DMS53 treated with DMSO at 0.1 percent for 48 hours (cell line): ENCODE measurements around the gene RGS13.

Experiments used
- DNase-seq: peaks from one replicate; lab custom pipeline; 2025; ENCODE audit not compliant: unreplicated experiment; lab: John Stamatoyannopoulos, UW

The RGS13 gene

DNA sequence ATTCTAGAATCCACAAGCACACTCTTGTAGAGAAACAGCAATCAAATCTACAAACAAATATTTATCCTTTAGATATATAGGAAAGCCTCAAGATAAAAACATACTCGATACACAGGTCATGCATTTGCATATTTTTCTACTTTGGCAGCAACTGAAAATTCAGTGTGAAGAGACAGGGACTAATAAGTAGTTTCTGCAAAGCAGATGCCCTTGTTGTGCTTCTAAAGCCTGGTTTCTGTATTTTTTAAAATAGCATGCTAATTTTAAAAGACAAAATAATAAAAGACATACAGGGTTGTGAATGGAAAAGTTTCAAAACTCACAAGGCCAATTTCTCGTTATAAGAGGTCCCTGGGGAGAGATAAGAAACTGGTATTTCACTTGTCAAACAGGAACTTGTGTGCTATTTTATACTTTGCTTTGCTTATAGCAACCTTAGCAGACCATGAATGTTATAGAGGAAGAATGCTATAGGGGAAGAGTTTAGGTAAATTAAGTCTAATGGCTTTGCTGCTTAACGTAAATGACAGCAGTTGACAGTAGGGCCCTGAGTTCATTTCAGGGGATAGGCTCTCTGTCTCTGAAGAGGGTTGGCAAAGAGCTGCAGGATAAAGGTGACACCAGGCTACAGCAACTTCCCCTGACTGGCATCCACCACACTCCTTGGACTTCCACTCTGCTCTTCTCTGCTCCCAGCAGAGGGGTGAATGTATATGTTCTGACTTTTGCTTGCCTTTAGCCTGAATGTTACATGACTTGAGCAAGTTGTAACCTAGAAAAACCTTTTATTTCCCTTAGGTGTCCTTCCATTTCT lies 9.4 kb upstream of the RGS13 start:
- no peak for DNase-seq

DNA sequence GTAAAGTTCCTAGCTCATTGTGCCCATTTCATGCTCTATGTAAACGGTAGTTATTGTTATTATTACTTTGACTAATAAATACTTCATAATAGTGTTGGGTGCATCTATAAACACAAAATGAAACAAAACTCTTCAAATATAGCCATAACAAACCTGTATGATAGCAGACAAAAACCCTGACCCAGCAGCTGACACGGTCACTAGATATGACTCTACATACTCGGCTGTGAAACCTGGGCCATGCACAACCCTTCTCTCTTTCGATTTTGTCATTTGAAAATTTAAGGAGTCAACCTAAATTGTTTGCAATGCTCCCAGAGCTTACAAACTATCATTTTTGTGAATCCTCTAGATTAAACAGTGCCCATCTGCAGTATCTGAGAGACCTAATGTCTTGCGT lies 8.0 kb upstream of the RGS13 start:
- DNase-seq: no peak

DNA sequence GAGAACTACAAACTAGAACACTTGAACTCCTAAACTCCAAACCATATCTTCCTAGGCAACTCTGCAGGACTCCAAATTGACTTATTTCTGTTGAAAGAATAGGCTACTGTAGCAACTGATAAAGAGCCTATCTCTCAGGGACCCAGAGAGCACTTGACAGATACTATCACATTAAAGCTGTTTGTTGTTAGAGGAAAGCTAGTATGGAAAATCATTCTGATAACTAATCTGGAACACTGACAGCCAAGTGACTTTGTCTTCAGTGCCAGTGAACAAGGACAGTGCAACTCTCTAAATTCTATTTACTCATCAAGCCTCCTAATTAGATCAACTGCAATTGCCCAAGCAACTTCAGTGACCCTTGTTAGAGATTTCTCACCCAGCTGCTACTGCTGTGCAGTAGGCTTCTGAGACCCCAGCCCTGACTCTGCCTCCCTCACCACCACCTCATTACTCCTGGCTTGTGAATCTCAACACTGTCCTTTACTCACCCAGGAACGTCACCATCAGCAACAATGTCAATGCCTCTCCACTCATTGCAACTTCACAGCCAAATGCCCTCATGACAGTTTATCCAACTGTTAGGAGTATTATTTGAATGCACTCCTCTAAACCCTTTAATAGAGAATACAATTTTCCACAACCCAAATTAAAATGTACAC lies 7.4 kb upstream of the RGS13 start:
- no peak for DNase-seq

DNA sequence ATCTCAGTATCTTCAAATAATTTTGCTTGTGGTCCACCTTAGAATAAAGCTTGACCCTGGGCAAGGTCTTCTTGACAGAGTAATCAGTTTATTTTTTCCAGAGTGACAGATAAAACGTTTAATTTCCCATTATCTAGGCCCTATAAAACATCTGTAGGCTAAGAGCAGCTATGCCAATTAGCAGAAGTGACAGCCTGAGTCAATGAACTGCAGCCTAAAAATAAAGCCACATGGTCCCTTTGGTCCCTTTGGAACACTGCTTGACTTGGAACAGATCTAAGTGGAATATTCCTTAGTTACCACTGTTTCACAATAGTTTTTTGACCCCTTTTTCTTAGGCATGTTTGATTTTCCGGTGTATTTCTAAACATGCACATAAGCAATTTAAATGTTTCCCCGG lies 6.3 kb upstream of the RGS13 start:
- no peak for DNase-seq

DNA sequence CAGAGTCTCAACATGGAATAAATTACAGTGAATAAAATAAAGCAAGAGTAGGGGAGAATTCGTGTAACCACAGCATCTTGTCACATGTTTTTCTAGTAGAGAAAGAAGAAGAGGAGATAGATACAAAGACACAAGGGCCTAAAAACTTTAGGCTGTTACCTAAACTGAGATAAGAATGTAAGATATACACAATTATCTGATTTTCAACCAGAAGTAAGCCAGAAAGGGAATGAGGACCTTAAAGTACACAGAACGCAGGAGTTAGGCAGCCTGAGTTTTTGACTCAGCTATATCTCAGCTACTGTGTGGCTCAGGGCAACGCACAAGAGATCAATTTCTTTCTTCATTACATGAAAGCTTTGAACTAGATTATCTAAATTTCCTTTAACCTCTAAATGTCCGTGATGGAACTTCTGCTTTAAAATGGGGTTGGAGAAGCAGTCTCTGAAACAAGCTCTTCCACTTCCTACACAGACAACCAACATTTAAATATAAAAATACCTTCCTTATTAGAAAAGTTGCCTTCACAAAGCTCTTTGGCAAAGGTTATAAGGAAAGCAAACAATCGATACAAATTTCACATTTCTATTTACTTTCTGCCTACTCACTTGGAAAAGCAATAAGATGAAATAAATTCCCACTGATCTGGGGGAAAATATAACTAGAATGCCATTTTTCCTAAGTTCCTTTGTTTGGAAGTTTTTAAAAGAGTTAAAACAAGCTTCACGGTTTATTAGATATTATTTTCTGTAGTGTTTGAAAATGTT lies 5.2 kb upstream of the RGS13 start:
- no peak for DNase-seq

DNA sequence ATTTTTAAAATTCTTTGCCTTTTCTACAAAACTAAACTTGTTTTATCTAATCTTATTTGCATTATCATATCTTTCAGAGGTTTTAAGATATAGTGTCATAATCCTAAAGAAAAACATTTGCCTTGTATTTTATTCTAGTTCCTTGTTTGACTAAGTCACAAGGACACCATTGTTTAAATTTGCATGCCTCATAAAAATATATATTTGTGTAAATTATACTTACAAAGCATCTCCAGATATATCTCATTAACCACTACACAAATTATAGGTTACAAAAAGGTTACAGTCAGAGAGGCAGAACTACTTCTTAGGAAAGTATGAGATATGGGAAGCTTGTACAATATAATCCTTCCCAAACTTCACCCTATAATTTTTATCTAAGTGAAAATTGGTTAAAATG lies 4.2 kb upstream of the RGS13 start:
- DNase-seq: no peak

DNA sequence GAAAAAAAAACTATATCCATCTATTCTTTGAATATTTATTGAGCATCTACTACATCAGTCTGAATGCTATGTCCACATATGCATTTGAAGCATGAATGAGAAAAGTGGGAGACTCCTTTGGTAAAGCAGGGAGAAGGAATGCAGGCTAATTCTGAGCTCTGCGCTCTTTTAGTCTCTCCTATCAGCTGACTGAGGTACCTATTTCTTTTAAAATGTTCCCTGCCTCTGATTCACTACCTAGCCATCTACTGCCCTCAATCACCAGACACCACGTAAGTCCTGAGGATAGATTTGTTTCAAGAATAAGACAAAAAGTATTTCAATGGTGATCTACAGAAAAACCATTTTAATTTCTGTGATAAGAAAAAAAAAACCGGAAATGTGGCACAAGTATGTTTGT lies 3.8 kb upstream of the RGS13 start:
- no peak for DNase-seq

DNA sequence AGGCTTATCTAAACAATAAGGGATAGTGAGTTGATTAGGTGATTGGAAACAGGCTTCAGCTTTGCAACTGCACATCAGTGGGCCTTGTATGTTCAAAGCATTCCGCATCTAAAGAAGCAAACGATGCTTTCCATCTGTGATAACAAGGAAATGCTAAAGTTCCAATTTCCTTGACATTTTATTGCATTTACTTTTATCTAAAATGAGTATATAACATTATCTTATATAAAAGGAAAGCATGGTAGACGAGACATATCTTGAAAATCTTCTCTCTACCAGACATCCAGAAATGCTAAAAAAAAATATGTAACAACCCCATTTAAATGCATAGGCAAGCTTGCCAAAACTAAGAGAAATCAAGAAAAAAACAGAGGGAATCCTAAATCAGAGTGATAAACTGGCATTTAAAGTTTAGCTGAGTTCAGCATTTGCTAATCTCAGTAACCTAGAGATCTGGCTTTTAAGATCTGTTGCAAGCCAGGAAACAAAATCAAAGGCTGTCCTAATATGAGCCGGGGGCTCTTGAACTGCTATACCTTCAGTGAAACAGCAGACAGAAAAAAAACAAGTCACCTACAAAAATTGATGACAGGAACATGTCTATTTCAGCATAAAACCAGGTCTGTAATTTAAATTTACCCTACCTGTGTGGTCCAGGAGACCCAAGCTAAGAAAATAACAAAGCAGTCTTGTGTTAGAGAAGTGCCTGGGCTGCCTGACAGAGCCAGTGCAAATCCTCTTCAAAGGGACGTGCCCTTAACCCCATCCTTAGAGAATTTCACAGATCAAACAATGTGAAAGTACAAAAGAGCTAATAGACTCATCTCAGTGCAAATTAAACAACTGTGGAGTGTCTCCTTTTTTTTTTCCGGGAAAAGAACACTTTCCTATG lies 3.1 kb upstream of the RGS13 start:
- no peak for DNase-seq

DNA sequence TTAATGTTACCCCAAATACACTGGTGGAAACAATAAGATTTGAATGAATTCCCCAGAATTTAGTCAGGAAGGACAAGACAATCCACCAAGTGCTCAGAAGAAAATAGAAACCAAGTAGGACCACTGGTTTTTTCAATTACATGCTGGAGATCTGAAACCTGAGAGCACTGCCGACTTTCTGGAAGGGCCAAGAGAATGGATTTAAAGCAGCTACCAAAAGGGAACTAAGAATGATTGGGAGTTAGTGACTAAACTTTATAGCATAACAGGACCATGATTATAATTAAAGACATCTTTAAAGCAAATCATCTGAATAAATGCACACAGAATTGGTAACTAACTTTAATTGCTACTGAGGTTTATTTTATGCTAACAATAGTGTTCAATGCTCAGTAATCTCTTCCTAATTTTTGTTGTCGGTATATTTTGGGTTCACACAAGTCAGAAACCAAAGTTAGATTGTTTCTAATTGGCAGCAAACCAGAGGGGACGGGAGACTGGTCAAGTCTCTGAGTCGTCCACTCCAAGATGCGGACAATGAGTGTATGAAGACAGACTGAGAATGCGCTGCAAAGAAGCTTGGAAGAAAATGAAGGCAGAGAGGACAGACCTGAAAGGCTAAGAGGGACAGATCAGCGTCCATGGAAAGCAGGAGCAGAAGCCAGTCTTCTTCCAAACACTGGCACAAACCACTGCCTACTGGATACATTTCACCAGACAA lies 2.3 kb upstream of the RGS13 start:
- DNase-seq: no peak

DNA sequence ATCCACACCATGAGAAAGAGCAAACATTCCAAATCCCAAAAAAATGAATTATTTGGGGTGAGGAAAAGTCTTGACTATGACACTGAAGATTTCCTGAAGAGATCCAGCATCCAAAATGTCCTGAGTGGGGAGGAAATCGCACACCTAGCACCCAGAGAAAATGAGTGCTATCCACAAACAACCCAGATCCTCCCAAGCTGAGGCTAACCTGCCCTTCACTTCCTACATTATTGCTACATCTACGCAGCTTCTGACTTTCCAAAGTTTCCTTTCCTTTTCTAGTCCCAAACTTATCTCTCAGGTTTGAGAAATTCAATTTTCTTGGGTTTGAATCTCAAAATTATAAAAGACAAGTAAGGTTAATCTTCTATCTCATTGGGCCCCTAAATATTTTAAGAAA lies 906 bp upstream of the RGS13 start:
- no peak for DNase-seq

DNA sequence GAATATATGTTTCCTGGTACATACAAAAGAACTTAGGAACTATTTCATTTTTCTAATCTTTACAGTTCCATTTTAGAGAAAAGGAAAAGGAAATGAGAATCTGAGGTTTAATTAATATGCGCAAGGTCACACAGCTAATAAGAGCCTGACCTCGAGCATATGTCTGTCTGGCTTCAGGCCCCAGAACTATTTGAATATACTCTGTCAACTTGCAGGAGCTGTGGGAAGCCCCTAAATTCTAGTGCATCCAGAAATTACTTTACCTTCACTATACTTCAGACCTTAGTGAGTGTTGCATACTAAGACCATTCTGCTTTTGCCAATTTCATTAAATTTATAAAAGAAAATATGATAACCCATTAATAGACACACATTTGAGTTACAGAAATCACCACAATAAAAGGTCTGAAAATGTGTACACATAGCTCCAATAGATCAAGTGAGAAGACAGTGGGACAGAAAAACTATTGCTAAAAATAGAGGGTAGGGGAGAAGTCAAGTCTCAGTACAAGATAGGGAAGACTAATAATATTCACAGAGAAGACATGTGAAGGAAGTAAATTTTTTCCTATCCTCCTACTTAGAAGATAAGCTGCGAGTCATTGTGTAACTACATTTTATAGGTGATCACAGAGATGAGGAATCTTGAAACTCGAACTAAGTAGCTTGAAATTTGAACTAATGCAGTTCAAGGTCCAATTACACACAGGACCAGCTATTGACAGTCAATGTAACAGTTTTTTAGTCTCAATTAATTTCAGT lies 3.8 kb downstream of the RGS13 start:
- DNase-seq: no peak

DNA sequence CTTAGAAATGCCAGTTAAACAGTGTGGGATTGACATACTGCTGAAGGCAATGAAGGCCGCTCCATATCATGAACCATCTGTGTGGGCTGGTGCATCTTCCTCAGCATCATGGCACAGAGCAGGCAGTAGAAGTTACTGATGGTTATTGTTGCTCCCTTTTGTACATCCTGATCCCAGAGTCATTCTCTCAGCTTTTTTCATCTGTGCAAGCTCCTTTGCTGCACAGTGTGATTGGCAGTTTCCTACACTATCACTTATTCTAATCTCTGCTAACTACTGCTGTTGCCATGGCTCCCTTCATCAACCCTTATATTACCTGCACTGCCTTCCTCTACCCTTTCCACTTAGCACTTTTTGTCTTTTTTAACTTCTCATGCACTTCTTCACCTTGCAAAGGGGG lies 16.2 kb downstream of the RGS13 start:
- DNase-seq: no peak

DNA sequence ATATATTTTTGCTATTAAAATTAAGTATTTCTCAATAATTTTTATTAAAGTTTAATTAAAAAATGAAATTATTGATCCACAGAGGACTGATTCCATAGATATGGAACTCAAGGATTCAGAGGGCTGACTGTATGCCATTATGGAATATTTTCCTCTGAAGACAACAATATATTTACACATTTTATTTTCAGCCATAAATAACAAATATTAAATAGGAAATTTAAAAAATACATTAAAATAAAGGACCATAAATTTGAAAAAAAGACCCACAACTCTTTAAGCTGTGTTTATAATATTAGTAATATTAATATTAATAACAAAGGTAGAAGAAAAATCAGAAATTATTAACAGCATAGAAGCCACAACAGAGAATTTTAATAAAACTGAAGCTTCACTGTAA lies 18.2 kb downstream of the RGS13 start:
- no peak for DNase-seq

DNA sequence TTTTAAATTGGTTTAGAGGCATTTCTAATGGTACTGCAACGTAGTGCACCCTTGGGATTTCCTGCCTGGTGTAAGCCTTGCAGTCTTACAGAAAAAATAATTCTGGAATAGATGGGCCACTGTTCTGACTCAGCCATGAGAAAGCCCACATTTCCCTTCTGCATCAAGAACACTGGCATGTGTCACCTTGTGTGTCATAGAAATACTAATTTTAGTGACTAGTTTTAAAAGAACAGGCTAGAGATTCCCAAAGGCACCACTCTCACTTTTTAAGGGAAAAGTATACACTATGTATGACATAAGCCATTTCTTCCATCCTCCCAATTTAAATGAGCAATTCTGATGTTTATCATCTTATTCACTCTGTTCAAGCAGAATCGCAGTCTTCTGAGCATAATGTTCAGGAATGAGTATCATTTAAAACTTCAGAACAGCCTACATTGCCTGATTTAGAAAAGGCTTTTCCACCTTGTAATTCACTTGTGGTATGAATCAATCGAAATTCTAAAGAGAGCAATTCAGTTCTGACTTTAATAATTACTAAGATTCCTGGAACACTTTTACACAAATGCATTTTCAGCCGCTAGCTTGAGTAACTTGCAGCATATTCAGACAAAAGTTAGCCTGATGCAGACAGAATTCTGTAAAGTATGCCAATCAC lies 18.8 kb downstream of the RGS13 start:
- DNase-seq: no peak

DNA sequence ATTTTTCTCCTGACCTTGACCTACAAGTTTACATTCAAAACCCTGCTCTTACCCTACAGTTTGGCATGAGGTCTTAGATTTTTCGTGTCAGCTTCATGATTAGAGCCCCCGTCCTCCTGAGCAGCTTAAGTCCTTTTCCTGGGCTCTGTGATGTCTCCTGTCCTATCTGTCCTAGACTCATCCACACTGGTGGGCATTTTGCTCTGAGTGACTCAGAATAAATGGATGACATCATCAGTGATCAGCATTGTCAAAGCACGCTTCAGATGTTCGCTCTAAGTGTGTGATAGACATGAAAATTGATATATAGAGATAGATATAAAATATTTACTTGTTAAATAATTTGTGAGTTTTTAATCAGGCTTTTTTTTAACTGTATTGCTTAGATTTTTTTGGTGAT lies 21.8 kb downstream of the RGS13 start:
- DNase-seq: no peak

DNA sequence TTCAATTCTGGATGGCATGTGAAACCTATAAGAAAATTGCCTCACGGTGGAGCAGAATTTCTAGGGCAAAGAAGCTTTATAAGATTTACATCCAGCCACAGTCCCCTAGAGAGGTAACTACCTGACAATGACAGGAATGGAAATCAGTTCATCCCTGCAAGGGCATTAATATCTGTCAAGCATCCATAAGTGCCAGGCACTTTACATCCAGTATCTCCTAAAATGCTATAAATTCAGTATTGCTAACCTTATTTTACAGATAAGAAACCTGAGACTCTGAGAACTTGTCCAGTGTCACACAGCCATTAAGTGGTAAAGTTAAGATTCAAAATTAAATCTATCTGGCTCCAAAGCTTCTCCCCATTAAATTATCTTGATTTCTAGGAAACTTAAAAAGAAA lies 22.3 kb downstream of the RGS13 start:
- DNase-seq: no peak

DNA sequence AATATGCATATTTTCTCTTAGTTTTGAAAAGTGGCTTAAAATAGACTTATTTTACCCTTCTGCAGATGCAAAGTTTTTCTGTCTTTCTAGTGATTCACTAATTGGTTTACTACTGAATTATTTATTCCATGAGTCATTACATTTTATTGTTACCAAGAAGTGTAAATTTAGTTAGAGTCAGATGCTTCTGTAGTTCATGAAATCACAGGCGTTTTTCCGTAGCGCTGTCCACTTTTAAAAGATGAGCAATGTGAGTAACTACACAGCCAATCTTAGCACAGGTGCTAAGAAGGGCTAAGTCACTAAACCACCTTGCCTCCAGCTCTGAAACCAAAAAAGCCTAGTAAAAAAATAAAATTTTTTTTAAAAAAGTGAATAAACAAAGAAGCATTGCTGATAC lies 24.7 kb downstream of the RGS13 start:
- DNase-seq: no peak

DNA sequence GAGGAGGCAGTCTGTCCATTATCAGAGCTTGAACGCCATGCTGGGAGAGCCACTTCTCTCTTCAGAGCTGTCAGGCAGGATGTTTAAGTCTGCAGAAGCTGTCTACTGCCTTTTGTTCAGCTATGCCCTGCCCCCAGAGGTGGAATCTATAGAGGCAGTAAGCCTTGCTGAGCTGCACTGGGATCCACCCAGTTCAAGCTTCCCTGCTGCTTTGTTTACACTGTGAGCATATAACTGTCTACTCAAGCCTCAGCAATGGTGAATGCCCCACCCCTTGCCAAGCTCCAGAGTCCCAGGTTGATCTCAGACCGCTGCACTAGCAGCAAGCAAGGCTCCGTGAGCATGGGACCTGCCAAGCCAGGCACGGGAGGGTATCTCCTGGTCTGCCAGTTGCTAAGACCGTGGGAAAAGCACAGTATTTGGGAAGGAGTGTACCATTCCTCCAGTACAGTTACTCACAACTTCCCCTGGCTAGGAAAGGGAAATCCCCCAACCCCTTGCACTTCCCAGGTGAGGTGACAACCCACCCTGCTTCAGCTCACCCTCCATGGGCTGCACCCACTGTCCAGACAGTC lies 32.5 kb downstream of the RGS13 start:
- DNase-seq: no peak

DNA sequence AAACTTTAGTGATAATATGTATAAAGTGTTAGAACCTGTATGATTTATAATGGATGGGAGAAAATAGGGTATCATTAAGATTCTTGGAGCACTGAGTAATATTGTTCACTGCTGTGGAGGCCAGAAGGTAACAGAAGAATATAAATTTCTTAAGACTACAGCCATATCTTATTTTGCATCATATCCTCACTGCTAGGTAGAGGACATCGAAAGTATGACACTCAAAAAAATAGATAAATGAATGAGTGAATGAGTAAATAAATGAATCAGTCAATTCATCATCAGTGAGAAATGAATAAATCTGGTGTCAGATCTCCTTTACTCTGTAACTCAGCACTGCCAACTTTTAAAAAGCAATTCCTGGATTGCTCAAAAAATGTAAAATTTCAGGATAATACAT lies 33.2 kb downstream of the RGS13 start:
- no peak for DNase-seq
